T-helper 22 cell (primary cell): ENCODE measurements around the gene ISM2.

Source experiments
- DNase-seq: peaks from one replicate; pipeline ENCODE4 v3.0.0-alpha.2; 2020; ENCODE audit warnings: low read depth

ISM2 gene

DNA sequence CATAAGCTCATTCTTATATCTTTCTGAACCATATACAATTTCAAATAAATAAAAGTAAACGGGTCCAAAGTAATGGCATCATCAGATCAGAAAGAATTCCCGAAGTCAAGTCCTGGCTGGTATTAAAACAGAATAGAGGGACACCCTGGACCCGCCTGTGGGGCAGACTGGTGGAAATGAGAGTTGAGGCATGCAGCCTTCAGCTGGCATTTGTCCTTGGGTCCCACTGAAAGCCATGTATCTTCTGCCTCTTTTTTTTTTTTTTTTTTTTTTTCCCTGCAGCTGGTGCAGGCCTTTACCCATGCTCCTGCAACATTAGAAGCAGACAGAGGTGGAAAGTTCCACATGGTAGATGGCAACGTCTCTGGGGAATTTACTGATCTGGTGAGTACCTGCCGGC, 30.8 kb downstream of the ISM2 start:
- DNase-seq = no peak

- peak; percentile 8 for DNase-seq
Observed at GRCh38 chr14:77459072-77459723, 39.4 kb downstream of the ISM2 start.

DNA sequence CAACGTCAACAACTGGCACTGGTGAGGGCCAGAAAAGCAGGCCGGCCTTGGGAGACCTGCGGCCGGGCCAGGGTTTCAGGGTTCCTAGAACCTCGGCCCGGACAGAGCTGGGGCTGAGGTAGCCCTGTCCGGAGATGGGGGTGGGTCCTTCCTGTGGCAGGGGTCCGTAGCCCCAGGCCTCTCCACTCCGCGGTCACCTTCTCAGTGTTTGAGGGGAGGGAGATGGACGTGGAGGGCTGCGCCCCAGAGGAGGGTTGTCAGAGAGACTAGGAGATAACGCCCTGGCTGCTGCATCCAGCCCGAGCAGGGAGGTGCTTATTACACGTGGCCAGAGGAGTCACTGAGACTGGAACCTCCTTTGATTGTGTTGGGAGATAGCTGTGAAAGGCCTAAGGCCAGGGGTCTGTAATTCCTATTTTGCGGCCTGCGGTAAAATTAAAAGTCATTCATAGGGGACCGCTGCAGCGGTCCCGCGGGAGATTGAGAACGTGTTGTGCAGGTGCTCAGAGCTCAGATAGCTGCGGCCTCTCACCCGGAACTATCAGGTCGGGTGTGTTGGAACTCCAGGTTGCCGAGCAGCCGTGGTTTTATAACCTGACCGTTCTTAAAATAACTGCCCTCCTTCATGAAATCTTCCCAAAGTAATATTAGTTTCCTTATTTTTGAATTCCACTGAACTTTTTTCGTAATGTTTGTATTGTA, 40.2 kb downstream of the ISM2 start:
- DNase-seq = no peak

GRCh38 chr14:77457522-77458248, 40.9 kb downstream of the ISM2 start, which contains the start of the genes AHSA1 and VIPAS39:
Gene AHSA1 (plus strand): TSS chr14:77458093. CDS start chr14:77458190, 97 bp downstream.
Gene VIPAS39 (minus strand): TSS chr14:77457601. CDS start chr14:77454102, 3,499 bp downstream.
- DNase-seq = peak; percentile 94

DNA sequence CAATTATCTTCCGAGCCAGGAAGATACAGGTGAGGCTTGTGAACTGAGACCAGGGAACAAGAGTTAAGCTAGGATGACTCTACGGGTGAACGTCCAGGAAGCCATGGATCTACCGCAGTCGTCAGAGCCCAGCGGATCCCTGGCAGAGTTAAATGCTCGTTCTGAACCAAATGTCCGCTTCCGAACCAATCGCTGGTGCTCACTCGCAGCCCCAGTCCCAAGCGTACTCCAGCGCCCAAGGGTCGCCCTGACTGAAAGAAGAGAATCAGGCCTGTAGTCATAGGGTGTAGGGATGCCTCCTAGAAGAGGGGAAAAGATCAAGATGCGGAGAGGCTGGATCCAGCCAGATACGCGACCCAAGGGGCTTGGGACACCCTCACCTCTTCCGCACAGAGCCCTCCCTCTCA, 41.5 kb downstream of the ISM2 start:
- no peak for DNase-seq

DNA sequence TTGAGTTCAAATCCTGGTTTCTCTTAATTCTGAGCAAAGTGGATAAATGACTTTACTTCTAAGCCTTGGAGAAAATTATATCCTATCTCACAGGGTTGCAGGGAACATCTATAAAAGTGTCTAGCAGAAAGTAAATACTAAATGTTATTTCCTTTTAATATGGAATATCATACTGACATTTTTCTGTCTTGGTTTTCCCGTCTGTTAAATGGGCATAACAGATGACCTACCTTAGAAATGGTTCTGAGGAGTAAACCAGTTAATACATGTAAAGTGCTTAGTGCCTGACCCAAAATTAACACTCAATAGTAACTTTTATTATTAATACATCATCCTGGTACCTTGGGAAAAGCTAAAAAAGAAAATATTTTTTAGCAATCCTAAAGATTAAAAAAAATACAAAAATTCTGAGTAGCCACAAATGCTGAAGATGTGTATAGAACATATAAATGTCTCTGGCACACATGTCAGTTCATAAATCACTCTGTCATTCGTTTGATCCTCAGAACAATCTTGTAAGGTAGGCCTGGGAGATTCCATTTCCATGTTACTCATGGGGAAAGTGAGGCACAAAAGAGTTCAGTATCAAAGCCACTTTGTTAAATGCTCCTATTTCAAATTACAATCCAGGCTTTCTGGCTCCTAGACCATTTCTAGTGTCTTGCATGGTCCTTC, 42.5 kb downstream of the ISM2 start:
- no peak for DNase-seq

- no peak for DNase-seq
Observed at GRCh38 chr14:77442196-77442595, 56.4 kb downstream of the ISM2 start.

DNA sequence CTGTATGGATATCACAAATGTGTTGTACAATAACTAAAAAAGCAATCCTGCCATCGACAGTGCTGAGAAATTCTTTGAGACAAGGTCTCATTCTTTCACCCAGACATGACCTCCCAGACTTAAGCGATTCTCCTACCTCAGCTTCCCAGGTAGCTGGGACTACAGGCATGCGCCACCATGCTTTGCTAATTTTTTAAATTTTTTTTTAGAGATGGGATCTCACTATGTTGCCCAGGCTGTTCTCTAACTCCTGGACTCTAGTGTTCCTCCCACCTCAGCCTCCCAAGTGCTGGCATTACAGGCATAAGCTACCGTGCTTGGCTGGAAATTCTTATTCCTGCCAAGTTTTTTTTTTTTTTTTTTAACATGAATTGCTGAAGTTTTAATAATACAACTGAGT, 58.8 kb downstream of the ISM2 start:
- DNase-seq = no peak

DNA sequence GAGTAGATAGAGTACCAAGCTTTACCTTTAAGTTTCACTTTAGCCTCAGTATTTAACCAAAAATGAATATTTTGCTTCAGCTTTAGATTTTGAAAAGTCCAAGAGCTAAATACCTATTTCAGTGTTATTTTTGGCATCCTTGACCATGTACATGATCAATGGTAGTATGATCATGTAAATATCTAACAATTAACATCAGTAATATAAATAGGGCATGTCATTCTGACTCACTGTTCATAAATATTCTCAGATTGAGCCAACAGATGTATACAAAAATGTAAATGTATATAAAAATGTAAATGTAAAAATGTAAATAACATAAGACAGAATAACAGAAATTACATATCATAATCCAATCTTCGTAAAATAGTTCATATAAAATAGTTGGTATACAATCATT, 60.0 kb downstream of the ISM2 start:
- no peak for DNase-seq

DNA sequence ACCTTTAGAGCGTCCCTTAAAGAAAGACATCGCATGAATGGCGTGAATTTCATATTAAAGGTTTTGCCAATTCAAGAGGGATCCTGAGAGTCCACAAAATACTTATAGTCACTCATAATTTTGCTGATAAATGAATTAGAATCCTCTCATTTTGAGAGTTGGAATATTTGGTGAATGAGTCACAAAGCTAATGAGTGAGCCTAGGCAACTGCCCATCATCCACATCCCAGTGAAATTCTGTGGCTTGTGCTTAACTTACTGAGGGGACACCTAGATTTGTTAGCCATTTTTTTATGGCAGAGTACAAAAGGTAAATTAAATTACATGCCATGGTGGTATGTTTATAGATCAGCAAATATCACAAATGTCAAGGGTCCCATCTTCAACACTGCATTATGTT, 62.6 kb downstream of the ISM2 start:
- no peak for DNase-seq

- DNase-seq = no peak
Observed at GRCh38 chr14:77426396-77426795, 72.2 kb downstream of the ISM2 start.

DNA sequence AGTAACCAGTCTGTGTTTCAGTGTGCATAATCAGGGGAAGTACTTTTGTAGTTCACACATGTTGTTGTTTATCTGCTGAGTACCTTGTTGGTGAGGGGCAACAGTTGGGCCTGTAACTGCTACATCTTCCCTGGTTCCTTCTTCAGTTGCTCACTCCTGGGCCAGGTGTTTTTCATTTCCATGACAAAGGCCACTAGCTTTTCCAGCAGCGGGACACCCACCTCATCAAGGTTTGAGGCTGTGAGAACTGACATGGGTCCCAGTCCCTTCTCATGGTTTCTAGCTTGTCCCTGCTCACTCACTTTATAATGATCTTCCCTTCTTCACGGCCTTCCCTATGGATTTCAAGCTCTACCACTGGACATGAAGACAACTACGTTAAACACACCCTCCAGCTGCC, 73.8 kb downstream of the ISM2 start:
- no peak for DNase-seq
